Fibroblast of the aortic adventitia (primary cell): ENCODE measurements around the gene TSC2. TPM values are rescaled to one million over a fixed set of nuclear protein-coding genes. Genes with fewer than 3 reads are reported as not detected.

Experiments used
- DNase-seq: peaks from one replicate; pipeline ENCODE4 v3.0.0-alpha.2; 2010; ENCODE audit warnings: low read depth
- H3K4me3 ChIP-seq: 2 replicates; pipeline ENCODE4 v1.5.1; 2011; ENCODE audit warnings: low read depth, mild to moderate bottlenecking, control low read depth, low read length, moderate library complexity
- CTCF ChIP-seq: IDR thresholded peaks from 2 replicates; pipeline ENCODE4 v1.5.1; 2011; ENCODE audit warnings: mild to moderate bottlenecking, low read length, control low read depth, inconsistent platforms; ENCODE audit not compliant: insufficient read depth
- total RNA-seq: library from RNA; depleted of rRNA; stranded (reverse); fragments of >200 nt; gene quantifications from 2 replicates; pipeline ENCODE4 v1.2.3, GENCODE V29; 2012; ENCODE audit warnings: low replicate concordance

Gene TSC2
- total RNA-seq, 1 donor: 58.7 TPM

GRCh38 chr16:2005646-2006045, 42.1 kb upstream of the TSC2 start:
- H3K4me3 ChIP-seq: no peak overlapping the region
- TF ChIP-seq CTCF: no peak
- DNase-seq: no peak

- no peak overlapping the region for H3K4me3 ChIP-seq
- no peak for DNase-seq
- no peak for TF ChIP-seq CTCF
Observed at GRCh38 chr16:2006317-2006716, 41.5 kb upstream of the TSC2 start.

- no peak for TF ChIP-seq CTCF
- H3K4me3 ChIP-seq: peak overlapping the region; percentile 81
- DNase-seq: no peak
Observed at GRCh38 chr16:2007081-2007836, 40.5 kb upstream of the TSC2 start.

- DNase-seq: peak; percentile 80
- peak overlapping the region; percentile 81 for H3K4me3 ChIP-seq
- TF ChIP-seq CTCF: no peak
Observed at GRCh38 chr16:2008009-2008526, 39.7 kb upstream of the TSC2 start.

GRCh38 chr16:2008631-2009163, 39.1 kb upstream of the TSC2 start:
- no peak for TF ChIP-seq CTCF
- peak overlapping the region; percentile 81 for H3K4me3 ChIP-seq
- peak; percentile 61 for DNase-seq

GRCh38 chr16:2009164-2009711, 38.5 kb upstream of the TSC2 start:
- no peak for TF ChIP-seq CTCF
- no peak for DNase-seq
- H3K4me3 ChIP-seq: peak overlapping the region; percentile 81
